ENCODE data around the gene BICC1. TPM values are rescaled to one million over a fixed set of nuclear protein-coding genes. Genes with fewer than 3 reads are reported as not detected.

The BICC1 gene
- total RNA-seq, 2 donors from 2014 or later = 8.3 to 15.7 TPM

DNA sequence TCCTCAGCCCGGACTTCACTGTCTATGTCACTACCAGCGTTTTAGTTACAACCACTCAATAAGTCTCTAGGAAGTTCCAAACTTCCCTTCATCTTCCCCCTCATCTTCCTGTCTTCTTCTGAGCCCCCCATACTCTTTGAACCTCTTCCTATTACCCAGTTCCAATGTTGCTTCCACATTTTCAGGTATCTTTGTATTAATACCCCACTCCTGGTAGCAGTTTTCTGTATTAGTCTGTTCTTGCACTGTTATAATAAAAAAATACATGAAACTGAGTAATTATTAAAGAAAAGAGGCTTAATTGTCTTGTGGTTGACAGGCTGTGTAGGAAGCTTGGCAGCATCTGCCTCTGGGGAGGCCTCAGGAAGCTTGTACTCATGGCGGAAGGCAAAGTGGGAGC lies 218.6 kb downstream of the BICC1 start:
- TF ChIP-seq, protein P1, sequence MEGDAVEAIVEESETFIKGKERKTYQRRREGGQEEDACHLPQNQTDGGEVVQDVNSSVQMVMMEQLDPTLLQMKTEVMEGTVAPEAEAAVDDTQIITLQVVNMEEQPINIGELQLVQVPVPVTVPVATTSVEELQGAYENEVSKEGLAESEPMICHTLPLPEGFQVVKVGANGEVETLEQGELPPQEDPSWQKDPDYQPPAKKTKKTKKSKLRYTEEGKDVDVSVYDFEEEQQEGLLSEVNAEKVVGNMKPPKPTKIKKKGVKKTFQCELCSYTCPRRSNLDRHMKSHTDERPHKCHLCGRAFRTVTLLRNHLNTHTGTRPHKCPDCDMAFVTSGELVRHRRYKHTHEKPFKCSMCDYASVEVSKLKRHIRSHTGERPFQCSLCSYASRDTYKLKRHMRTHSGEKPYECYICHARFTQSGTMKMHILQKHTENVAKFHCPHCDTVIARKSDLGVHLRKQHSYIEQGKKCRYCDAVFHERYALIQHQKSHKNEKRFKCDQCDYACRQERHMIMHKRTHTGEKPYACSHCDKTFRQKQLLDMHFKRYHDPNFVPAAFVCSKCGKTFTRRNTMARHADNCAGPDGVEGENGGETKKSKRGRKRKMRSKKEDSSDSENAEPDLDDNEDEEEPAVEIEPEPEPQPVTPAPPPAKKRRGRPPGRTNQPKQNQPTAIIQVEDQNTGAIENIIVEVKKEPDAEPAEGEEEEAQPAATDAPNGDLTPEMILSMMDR (IDR thresholded peaks at IDR 0.05) = no peak
- H3K9me3 ChIP-seq = peaks cover 3 to 9% of the 10 kb centered on the region in 2 donors
- H3K4me3 ChIP-seq = no peak overlapping the region

DNA sequence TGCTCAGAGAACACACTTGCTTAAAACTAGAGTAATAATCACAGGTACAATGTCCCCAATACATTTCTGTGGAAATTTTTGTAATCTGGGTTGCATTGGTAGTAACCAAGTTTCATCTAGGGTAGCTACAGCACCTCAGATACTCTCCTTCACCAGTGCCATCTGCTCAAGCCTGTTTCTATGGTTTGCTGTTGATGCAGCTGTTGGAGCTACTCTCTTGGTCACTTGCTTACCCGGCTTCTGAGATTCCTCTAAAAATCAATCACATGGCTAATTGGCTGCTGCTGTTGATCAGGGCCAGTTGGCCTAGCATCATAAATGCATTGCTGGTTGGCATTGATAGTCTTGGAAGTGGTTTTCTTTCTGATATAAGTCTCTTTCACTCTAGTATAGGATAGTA lies 220.8 kb downstream of the BICC1 start:
- Histone ChIP-seq H3K4me1 (peaks cover 0 to 20% of the 10 kb centered on the region in 2 donors), H3K9me3 (peaks cover 3 to 9% of the 10 kb centered on the region in 2 donors), H3K36me3 (no peaks in the 10 kb centered on the region), H3K4me3 (no peak overlapping the region), H3K27ac (no peak overlapping the region), H3K27me3 (no peaks in the 10 kb centered on the region)
- DNase-seq (ENCODE audit: low spot score) = no peak
- TF ChIP-seq, protein P1 (IDR thresholded peaks at IDR 0.05) = no peak

More for the DNA sequence above, 218.6 kb downstream of the BICC1 start:
- peaks cover 0 to 20% of the 10 kb centered on the region in 2 donors for H3K4me1 ChIP-seq
- no peak overlapping the region for H3K27ac ChIP-seq
- H3K27me3 ChIP-seq = no peaks in the 10 kb centered on the region
- DNase-seq (ENCODE audit: low spot score) = no peak
- H3K36me3 ChIP-seq = no peaks in the 10 kb centered on the region

DNA sequence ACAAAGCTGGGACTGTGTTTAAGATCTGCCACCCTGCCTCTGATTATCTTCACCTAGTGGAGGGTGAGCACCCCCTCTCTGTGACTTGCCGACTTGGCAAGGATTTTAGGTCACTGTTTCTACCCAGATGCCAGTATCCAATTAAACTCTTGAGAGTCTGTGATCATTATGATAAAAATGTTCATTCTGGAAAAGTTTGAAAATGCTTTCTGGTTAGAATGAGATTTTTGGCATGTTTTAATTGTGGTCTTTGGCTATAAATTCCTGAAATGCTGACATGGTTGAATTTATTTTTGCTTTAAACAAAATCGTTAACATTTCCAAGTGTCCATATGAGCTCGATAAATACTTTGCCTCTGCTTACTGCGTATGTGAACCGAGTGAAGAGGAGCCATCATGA lies 221.4 kb downstream of the BICC1 start:
- Histone ChIP-seq H3K4me1 (peaks cover 0 to 20% of the 10 kb centered on the region in 2 donors), H3K36me3 (no peaks in the 10 kb centered on the region), H3K9me3 (peaks cover 3 to 6% of the 10 kb centered on the region in 2 donors), H3K27ac (no peak overlapping the region), H3K27me3 (no peaks in the 10 kb centered on the region), H3K4me3 (no peak overlapping the region)
- TF ChIP-seq, protein P1 (IDR thresholded peaks at IDR 0.05) = peak in 1 of 2 donors; percentile 16
- DNase-seq (ENCODE audit: low spot score) = no peak

DNA sequence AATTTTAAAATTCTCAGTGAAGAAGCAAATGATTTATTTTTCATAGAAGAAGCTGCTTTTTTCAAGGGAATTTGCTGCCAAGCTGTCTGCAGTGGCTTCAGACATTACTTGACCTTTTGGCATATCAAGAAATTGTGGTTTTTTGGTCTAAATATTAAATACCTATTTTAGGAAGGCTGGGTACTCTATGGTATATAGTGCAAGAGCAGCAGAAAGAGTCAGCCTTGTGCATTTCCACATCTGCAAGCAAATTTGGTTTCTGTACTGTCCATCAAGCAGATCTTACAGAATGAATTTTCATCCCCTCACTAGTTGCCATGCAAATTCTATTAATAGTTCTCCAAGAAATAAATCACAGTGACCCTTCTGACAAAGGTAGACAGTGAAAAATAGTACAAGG lies 222.0 kb downstream of the BICC1 start:
- H3K4me1 ChIP-seq = peaks cover 0 to 20% of the 10 kb centered on the region in 2 donors
- no peaks in the 10 kb centered on the region for H3K27me3 ChIP-seq
- no peak for DNase-seq (ENCODE audit: low spot score)
- TF ChIP-seq, protein P1 (IDR thresholded peaks at IDR 0.05) = no peak
- no peaks in the 10 kb centered on the region for H3K36me3 ChIP-seq
- H3K4me3 ChIP-seq = no peak overlapping the region
- H3K27ac ChIP-seq = no peak overlapping the region
- H3K9me3 ChIP-seq = peaks cover 3 to 6% of the 10 kb centered on the region in 2 donors

DNA sequence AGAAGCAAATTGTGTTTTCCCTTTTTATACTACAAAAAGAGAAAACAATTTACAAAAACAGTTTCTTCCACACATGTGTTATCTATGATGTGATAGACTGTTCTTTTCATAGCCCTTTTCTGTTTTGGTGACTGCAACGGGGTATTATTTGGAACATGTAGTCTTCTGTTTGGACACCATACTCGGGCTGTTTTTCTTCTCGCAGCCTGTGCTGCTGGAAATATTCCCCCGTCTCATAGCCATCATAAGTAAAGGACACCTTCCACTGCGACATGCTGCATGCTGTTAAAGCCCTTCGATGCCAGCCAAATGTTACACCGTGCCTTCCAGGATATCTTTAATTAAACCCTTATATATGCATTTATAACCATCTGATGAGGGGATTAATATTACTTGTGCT lies 222.4 kb downstream of the BICC1 start:
- peak overlapping the region in 1 of 2 donors; percentile 17 for H3K27ac ChIP-seq
- H3K36me3 ChIP-seq = no peaks in the 10 kb centered on the region
- H3K4me3 ChIP-seq = no peak overlapping the region
- H3K27me3 ChIP-seq = no peaks in the 10 kb centered on the region
- peaks cover 3 to 6% of the 10 kb centered on the region in 2 donors for H3K9me3 ChIP-seq
- TF ChIP-seq, protein P1 (IDR thresholded peaks at IDR 0.05) = no peak
- H3K4me1 ChIP-seq = peaks cover 0 to 20% of the 10 kb centered on the region in 2 donors
- no peak for DNase-seq (ENCODE audit: low spot score)
